Stimulated activated CD8-positive, alpha-beta memory T cell treated with anti-CD3 and anti-CD28 coated beads, Interleukin-12 subunit alpha, Interleukin-12 subunit beta, amount 100 ng/mL, for 24 hours (primary cell): ENCODE data around the gene HOXD1.

Experiments used
- DNase-seq: peaks from one replicate; pipeline ENCODE4 v3.0.0-alpha.2; 2020; ENCODE audit errors: extremely low read depth

HOXD1 gene

DNA sequence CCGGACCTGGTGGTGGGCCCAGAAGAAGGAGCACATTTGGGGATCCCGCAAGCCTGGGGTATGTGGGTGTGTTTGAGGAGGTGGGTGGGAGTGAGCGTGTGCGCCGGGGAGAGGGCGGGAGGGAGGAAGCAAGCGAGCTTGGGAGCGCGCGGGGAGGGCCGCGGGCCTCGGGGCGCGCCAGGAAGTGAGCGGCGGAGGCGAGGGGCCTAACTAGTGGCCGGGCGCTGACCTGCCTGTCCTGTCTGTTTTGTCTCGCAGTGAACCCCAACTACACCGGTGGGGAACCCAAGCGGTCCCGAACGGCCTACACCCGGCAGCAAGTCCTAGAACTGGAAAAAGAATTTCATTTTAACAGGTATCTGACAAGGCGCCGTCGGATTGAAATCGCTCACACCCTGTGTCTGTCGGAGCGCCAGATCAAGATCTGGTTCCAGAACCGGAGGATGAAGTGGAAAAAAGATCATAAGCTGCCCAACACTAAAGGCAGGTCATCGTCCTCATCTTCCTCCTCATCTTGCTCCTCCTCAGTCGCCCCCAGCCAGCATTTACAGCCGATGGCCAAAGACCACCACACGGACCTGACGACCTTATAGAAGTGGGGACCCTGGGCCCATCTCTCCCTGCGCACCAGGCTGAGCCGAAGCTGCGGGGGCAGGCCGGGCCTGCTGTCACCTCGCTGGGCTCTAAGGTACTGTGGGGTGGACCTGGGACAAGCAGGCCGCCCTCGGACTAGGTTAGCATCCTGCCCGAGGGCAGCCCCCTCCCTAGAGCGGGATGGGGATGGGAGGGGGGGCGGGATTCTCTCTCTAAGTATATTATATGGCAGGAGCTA is 35.9 kb upstream of the HOXD1 start:
- DNase-seq = no peak

DNA sequence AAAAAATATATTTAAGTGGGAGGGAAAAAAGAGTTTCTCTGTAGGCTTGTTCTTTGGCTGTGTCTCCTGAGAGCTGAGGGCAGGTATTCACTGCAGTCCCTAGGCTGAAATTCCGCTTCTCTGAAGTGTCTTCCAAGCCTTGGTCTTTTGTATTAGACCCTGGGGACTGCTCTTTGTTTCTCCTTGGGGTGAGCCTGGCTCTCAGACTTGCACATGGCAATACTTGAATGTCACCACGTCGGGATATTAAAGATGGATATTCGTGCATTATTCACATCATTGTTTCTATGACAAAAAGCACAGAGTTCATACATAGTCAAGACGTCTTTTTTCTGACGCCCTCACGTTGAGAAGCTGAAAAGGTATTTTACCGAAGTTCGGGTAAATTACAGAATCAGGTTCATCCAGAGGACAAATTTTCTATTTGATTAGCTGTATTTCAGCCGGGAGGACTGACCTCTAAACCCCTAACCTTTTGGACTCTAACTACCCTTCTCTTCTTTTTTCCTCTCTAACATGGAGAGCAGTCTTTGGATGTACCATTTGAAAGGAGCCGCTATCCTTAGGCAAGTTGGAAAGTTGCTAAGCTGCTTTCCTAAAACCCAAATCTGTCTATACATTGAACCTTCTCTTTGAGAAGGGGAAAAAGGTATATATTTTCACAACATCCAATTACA is 33.8 kb upstream of the HOXD1 start:
- DNase-seq = no peak

DNA sequence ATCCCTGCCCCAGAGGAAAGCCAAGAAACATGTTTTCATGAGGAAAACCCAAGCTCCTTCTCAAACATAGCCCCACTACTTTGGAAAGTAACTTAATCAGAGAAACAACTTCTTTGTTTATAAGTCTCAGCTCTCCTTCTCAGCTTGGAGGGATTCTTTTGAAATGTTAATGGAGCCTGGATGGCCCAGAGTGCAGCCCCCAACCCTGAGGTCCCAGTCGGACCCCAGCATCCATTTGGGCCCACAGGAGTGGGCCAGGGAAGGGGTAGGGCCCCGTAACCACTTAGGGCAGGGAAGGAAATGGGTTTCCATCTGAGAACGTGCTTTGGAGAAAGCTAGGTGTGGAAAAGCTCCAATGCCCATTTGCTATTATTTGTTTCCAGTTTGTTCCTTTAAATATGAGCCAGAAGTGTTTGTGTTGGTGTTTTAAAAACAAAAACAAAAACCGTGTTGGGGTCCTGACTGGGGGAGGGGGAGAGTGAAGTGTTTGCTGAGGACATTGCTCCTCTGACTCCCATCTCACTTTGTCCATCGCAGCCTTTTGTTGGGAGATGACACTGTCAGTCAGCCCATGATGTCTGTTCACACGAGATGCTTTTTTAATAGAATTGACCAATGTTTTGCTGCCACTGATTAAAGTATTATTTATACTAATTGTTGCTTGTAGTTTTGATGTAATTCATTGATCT is 33.0 kb upstream of the HOXD1 start:
- DNase-seq = no peak

DNA sequence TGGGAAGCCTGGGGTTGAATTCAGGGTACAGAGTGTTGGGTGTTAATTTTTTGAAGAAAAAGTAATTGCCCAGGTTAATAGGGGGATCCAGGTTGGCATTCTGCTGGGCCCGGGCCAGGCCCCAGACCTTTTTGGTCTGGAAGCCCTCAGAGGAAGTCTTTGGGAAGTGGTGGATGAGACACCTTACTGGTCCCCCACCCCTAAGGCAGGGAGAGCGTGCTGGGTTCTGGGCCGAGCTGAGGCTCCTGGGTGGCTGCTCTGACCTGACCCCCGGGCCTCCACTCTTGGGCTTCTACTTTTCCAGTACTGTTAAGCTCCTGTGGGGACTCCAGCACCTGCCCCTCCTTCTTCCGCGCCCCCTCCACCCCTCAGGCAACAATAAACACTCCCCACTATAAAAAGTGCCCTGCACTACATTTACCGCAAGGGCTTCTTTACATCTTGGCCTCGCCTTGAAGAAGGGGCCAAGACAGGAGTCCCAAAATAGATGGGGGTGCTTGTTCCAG is 32.1 kb upstream of the HOXD1 start:
- no peak for DNase-seq

DNA sequence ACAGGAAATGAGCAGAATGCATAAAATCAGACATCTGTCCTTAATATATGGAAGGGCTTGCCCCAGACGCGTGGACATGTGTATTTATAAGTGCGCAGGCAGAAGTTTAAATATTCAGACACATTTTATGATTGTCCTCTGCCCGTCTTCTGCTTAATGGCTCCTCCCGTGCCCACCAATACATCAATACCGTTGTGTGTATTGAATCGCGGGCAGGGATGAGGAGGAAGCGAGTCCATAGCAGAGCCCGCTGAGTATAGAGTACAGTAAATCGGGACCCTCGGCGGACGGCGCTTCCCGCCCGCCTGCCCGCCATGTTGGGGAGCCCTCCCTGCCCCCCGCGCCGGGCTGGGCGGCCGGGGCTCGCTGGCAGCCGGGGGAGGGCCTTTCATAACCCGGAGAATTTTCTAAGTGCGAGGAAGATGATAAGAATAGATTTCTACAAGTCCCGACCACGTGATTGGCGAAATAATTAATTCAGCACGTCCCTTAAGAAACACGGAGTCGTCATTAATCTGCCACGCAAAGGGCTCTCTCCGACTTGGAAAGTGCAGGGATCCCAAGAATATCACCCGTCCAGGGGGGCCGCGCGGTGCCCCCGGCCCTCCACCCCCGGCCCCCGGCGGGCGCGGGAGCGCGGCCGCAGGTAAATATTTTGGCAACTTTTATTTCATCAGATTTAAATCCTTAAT is 31.5 kb upstream of the HOXD1 start, which contains the start of gene HOXD3:
HOXD3 (plus strand) TSS at position 501 of the 692 bp plus-strand sequence. CDS start 11,808 bp downstream, outside the sequence.
- DNase-seq = no peak

DNA sequence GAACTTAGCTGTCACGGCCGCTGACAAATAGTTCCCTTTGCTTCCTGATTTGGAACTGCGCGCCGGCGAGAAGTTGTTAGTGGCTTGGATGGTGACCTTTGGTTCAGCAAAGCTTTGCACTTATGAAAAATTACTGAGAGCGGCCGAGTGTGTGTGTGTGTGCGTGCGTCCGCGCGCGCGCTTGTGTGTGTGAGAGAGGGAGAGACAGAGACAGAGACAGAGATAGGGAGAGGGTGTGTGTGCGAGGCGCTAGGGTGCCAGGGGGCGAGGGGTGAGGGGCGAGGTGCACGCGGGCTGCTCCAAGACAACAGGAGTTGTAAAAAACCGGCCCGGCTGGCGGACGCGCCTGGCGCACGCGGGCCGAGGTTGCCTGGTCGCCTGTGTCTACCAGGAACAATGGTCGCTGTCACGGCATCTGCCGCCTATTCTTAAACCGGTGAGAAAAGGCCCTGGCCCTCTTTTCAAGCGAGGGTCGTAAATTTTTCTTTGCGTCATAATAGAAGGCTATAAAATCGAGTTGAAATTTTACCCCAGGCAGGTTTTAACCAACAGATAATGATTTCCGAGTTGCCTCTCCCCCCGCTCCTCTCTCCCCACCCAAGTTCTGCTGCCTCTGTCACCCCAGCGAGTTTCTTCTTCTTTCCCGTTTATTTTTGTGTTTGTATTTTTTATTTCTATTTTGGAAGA is 30.8 kb upstream of the HOXD1 start:
- no peak for DNase-seq

DNA sequence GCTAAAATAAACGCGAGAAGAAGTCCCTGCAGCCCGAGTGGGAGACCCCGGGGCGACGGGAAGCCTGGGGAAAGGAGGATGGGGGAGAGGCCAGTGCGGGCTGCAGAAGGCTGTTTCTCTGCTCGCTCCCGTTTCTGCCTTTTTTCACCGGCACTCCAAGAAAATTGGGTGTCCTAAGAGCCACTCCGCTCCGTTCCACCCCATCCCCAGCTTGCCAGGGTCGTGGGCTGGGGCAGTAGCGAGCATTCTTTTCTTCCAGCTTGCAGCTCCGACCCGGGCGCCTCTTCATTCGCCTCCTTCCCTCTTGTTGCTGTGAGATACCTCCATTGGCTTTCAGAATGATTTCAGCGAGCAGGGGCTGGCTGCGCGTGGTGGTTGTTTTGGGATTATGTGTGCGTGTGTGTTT is 30.3 kb upstream of the HOXD1 start:
- no peak for DNase-seq

DNA sequence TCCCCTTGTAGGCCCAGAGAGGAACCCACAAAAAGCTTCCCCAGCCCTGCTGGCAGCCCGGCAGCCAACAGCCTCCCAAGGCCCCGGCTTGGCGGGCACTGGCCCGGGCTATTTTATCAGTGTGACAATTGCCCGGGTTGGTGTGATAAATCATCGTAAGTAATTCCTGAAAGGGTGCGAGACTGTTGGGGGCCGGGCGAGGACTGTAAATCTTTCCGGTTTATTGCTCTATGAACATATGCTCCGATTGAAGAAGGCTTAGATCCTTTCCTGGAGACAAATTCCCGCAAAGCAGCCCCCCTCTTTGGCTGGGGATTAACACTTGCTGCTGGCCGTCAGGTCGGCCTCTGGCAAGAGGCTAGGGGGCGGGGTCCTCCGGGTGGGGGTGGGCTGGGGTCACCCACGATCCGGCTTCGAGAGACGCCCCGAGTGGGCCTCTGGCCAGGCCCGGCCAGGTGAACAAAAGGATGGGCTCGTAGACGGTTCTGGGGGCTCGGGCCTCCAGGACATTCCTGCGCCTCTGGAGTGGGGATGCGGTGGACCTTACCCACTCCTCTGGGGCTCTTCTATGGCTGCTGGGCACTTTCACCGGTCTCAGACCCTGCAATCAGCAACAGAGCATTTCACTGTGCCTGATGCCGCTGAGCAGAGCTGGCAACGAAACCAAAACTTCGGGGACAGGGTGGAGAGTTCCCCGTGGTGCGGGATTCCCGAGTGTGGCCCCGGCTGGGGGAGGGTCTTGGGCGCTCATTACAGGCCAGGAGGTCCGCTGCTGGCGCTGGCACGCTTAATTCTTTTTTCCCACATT is 29.4 kb upstream of the HOXD1 start:
- DNase-seq = no peak

DNA sequence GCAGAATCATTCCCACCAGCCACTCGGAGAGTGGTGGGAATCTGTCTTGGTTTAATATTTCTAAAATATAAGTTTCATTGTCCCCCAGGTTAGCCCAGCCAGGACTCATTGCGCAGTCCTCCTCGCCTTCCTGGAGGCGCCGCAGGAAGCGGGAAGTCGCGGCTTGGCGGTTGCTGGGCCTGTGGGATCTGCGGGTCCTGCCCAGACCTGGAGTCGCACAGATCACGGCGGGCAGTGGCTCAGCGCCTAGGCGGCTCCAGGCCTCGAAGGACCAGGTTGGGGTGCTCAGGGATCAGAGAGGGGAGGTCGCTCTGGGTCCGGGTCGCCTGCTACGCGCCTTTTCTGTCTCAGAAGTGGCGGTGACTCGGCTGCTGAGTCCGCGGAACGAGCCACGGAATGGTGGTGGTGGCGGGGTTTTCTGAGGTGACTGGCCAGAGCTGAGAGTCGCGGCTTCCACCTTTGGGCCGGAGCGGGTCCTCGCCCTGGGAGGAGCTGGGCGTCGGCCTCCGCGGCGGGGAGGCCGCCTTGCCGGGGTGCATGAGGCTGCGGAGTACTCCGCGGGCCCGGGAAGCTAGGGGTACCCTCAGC is 28.7 kb upstream of the HOXD1 start:
- no peak for DNase-seq

DNA sequence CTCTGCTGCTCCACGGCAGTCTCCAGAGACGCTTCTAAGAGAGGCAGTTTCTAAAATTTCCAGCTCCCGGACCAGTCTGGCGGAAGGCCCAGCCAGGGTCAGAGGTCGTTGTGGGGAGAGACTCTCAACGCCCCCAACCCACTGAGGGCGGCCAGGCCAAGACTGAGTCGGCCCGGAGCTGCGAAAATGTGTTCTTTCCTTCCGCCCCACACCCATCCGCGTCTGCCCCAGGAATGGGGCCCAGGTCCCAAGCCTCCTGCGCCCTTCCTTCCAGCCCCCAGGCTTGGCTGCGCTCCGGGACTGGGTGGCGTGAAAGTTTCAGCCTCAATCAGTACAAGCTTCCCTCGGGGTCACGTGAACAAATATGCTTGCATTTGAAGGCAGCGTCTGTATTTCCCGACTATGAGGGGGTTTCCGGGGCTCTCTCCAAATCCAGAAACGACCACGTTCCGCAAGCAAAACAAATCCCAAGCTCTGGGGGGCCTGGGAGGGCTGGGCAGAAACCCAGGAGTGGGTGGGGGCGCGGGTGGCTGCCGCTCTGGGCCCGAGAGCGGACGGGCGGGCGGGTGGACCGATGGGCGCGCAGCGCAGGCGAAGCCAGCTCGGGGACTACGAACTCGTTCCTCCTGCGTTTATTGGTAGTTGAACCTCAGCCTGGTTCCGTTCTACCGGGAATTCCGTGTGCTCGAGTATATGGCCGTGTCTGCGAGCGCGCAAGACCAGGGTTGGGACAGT is 28.1 kb upstream of the HOXD1 start:
- no peak for DNase-seq

DNA sequence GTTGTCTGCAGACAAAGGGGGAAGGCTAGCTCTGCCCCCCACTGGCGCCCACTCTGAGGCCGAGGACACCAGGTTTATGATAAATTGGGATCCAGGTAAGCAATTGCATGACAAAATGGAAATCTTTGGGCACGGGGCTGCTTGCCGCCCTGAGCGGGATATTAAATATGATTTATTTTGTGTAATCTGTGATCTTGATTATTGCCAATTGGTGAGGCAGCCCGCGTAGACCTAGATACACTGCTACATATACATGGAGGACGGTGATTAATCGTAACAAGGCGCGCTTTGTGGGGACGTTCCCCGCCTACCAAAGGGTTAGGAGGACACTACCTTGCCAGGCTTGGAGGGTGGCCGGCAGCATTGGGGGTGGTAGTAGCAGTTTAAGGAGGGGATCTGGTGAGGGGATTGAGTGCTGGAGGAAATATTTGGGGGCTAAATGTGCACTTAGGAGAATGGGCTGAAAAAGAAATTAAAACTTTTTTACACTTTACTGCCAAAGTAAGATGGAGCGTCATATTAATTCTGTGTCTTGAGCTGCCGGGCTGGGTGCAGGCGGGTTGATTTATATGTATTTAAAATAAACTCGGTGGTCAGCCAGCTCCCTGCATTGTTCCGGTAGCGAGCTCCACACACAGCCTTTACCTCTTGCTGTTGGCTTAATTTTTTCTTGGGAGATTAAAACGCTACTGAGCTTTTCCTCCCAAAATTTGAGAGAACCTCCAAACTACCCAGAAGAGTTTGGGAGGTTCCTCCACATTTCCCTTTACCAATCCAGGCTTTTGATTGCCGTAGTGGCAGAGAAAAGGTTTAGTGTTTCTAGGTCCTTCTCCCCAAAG is 27.3 kb upstream of the HOXD1 start:
- no peak for DNase-seq

DNA sequence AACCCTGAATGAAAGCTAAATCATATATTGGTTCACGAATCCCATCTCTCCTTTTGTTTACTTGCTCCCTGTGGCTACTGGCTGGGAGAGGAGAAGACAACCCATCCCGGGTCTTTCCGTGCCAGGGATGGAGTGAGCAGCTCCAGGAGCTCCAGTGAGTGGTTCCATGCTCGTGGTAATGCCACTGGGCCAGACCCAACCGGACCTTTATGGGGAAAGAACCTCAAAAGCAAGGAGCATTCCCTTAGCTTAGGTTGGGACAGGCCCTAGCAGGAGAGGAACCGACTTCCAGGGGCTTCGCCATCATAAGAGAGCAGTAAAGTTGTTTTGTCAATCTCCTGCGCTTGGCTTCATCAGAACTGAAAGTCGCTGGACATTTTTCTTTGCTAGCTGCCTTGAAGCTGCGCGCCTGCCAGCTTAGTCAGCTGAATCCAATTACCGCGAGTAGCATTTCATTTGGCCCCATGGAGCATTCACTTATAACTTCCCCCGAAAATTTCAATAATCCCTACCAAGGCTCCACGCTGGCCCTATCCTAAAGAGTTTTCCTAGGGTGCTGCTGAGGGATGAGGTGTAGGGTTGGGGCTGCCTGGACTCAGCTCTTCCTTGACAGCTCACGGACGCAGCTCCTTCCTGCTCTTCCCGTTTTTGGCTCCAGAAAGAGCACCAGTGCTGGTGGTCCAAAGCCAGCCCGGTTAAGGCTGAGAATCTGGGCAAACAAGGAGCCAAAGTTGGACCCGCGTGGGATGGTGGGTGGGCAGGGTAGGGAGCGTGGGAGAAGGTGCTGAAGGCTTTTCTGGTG is 26.4 kb upstream of the HOXD1 start:
- DNase-seq = no peak

DNA sequence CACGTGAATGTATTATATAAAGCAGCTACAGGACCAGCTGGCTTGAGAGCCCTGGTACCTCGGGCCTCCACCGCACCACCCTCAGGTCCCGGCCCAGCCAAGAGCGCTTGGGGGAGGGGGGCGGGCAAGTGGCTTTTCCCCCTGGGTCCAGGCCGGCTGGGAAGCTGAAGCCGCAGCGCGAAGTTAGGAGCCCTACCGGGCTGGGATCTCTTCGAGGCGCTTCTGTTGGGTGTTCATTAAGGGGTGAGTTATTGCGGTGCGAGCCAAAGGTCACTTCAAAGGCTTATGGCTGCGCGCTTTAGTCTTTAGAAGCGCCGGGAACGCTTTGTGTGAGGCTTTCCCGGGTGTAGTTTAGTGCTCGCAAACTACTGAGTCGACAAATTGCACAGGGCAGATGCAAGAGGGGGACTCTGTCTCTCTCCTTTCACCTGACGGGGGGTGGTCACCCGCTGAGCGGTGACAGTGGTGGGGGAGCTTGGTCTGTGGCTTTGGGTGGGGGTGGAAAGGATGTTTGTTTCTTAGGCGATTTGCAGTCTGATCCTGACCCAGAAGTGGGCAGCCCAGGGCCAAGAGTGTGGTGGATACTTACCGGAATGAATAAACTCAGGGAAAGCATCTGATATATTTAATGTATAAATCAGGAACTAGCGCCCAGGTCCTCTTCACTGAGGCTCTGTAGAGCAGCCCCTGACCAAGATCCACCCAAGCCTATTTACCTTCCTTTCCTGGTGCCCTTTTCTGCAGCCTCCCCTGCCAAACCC is 25.4 kb upstream of the HOXD1 start:
- DNase-seq = no peak

DNA sequence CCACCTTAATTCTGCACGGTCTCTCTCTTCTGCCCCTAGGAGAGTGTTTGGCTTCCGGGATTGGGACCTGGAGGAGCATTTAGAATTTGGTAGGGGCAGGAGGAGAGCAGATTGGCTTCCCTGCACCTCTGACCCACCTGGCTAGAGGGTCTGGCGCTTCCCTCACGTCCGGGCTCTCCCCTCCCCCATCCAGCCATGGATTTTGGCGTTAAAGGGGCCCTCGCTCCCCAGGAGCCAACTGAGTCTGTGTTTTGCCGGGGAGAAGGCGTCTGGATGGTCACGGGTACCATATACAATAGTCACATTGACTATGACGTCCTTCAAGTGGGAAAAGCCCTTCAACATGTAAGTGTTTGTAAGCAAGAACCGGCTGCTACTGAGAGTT is 24.8 kb upstream of the HOXD1 start:
- no peak for DNase-seq

DNA sequence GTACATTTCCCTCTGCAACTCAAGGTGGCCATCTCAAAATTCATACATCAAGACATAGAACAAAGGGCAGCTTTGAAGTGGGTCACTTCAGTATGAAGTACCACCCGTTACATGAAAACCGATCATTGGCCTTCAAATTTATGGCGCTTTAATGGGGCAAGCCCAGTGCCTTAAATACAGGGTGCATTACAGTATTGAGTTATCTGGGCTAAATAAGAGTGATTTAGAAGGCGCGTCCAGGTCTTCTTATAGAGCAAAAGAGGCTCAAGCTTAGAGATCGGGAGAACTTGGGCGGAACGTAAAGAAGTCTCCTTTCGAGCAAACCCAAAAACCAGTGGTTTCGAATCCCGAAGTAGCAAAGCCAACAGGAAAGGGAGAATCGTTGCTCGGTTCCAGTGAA is 24.3 kb upstream of the HOXD1 start:
- no peak for DNase-seq

DNA sequence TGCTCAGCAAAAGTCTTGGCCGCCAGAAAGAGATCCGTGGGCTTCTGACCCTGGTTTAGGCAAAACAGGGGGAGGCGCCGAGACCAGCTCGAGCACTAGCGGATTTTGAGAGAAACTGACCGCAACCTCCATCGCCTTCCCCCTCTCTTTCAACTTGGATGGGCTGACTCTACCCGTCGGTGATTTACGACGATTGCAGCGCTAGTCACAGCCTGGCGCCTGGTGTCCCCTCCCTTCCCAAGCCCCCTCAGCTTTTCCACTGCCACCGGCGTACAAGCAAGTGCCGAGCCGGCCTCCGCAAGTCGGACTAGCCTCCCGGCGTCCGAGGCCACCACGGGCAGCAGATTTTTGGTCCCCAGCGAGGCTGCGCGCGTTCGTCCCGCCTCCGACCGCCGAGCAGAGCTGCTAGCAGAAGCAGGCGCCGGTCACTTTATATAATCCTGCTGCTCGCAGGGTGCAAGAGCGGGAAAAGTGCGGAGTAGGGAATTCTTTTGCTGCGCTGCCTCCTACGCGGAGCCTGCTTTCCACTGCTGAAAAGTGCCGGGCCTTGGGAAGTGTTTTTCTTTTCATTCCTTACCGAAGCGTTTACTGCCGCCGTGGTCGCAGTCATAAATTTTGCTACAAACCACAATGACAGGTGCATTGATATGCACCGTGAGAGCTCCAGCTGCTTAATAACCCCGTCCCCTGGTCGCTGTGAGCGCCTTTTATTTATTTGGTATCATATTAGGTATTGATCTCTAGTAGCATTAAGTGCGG is 23.7 kb upstream of the HOXD1 start:
- no peak for DNase-seq
